Kasumi-1 (cell line): ENCODE results near the gene USF1.
A peak's percentile ranks its signal among the peaks of the same experiment; 100 is the strongest.
"Not testable (repeated sequence)": the region's sequence is repeated elsewhere in the genome, so short reads cannot be mapped to it uniquely, and the experiment has no call there.

Experiments used
- DNase-seq, 2 experiments: peaks; one replicate each; lab custom pipeline; 2025; lab: John Stamatoyannopoulos, UW

USF1 gene

DNA sequence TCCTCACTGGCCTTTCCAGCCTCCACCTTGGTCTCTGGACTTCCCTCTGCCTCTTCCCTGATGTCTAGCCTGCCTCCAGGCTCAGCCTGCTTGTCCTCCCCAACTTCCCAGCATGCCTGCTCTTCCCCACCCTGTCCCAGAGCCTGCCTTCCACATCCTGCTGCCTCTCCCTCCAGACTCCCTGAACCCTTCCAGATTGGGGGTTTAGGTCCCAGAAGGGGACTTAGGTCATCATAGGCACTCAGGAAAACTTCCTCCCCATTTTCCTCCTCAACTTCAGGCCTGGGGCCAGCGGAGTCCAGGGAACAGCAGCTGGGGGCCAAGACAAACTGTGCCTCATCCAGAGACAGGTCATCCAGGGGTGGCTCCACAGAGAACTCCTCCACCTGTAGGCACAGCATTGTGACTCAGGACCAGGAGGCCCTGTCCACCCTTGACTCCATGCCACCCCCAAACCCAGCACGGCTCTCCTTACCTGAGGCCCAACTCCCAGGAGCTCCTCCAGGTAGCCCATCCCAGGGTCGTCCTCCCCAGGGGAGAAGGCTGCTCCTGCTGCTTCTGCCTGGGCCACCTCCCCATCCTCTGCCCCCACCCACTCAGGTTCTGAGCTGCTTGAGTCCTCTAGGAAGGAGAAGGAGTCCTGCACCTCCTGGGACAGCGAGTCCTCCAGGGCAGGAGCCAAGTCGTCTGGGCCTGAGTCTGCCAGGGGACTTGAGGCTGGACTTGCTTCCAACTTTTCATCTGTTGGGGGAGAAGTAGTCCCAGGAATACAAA, 3.4 kb upstream of the USF1 start:
- no peak for DNase-seq

DNA sequence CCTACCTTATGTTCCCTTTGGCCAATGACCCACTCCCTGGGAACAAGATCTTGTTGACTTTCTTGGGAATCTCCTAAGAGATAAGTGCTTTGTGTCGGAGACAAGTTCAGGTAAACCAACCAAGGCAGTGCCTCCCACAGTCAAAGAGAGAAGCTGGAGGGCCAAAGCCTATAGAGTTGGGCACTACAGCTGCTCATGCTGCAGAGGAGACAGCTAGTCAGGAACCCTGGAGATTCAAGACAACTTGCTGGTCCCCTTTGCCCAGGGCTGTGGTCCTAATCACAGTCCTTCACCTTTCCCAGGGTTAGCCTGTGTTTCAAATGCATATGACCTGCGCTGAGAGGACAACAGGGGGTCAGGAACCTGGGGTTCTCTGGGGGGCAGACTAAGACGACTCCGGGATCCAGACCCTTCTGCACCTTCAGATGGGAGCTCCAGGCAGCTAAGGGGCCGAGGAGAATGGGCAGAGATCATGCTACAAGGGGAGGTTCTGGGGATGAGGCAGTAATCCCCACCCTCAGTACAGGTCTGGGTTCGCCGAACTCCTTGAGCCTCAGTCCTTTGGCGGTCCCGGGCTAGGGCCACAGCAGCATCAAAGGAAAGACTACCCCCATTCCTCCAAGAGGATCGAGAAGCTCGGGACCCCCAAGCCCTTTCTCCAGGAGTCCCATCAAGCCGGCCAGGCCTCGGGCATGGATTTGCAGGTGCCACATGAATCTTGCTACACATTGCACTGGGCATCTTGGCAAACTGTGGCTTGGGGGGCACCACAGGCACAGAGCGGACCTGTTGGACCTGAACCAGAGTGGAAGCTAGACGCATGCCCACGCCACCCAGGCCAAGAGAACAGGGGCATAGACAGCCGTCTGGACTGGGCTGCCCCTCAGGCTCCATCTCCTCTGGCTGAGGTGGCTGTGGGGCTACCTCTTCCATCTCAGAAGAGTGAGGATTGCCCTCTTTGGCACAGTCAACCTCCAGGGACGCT, 2.0 kb upstream of the USF1 start:
- no peak for DNase-seq

DNA sequence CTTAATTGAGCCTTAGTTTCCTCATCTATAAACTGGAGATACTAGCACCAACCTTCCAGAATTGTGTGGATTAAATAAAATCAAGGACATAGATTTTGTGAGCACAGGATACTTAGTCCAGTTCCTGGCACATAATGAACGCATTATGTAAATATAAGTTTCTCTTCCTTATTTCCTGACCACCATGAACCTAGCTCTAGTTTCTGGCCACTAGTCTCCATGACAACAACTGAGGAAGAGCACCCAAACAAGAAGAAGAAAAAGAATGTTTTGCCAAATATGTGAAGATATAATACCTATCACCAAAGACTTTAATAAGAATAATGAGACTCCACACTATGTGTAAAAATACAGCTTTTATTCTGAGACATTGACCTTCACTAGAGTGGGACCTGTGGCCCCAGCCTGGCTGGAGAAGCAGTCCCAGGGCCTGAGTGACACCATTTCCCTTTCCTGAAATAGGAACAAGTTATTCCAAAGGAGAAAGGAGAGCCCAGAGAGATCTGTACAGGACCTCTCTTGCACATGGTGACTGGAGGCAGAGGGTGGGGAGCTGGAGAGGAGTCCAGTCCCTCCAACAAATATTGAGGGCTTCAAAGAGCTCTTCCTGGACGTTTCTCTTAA, 940 bp upstream of the USF1 start:
- DNase-seq: peak in 1 of 2 experiments; percentile 11

DNA sequence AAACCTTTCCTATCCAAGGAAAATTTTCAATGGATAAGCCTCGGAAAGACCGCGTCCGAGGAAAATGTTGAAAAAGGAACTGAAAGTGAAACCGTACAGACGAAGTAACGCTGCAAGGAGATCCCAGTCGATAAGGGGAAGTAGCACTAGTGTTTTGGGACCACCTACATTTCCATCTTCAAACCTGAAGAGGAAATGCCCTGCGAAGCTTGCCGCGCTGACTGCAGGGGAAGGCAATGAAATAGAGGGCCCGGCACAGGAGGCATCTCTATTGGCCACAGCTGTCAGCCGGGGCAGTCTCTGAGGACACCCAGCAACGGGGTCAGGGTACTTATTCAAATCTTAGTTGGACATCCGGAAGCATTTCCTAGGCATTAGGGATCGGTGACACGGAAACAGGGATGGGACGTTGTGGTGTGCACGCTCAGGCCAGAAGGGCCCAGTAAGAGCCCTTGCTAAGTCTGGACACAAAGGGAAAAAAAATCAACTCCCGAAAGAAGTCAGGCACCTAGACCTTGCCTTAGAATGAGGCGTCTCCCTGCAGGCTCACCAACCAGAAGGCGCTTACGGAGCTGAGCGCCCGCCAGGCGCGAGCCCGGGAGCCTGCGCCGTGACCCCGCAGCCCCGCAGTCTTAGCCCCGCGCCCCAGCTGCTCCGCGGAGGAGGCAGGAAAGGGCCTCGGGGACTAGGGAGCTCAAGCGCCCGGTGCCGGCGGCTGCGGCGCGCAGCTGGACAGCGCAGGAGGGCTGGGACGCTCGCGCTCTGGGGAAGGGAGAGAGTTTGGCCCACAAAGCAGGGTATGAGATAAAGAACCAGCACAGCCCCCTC, 655 bp downstream of the USF1 start:
- DNase-seq: peak; percentile 96 to 97

DNA sequence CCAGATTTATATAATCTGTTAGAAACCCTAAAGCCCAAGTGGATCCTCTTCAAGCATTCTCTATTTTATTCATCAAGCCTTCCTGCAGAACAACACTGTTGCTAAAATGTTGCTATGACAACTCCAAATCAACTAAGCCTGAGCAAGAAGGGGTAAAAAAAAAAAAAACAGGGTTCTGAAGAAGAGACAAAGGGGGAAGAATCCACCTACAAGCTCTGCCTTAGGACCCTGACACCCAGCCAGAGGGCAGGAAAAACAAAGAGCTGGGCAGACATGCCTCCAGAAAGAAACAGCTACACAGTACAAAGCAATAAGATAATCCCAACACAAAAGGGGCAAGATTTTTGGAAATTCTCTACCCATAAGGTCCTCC, 1.3 kb downstream of the USF1 start:
- no peak for DNase-seq

DNA sequence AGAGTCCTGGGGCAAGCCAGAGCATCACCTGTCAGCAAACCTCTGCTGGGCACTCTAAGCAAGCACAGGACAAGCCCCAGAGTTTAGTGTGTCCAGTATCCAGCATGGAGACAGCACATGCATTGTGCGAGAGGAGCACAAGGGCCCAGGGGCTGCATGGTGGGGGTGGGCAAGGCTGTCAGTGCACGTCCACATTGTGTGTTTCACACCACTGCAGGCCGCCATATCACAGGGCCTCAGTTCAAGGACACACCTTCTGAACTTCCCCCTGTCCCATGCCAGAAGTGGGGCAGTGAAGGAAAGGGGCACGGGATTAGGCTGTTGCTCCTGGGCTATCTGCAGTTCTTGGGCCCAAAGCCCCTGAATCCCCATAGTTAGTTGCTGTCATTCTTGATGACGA, 6.2 kb downstream of the USF1 start:
- no peak for DNase-seq

DNA sequence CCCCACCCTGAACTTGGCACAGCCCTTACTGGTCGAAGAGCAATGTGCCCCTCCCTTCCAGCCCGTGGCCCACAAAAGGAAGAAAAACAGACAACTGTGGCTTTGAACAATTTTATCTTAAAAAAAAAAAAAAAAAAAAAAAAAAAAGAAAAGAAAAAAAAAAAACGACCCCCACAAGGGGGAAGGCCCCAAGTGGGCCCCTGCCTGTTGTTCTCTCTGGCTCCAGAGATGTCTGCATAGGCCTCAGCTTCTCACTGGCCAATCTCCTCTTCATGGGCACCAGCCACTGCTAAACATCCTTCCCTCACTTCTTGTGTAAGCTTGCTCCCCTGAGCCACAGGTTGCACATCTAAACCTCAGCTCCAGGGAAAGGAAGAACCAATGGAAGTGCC, 6.6 kb downstream of the USF1 start:
- no peak for DNase-seq

DNA sequence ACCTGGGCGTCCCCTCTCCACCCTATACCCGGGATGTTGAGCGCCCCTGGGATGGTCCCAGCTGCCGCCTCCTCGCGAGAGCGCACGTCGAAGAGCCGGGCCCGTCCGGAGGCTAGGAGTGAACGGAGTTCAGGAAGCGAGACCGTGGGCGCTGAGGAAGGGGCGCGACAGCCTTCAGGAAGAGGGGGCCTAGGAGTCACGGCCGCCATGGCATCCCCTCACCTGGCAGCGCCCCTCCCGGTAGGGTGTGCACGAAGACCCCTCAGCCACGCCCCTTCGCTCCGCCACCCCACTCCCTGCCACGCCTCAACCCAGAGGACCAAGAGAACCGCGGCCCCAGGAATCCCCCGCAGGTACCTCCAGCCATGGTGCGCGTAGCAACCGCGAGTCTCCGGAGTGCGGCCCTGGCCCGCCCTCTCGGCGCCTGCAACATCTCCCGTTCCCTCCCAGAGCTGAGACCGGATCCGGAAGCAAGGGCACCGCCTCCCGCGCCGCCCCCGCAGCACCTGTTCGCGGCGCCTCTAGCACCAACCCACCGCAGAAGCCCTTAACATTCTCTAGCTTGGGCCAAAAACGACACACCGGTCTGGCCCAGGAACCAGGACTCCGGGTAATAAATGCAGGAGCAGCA, 7.1 kb downstream of the USF1 start, which contains the start of gene TSTD1:
TSTD1 (minus strand) TSS at position 442 of the 631 bp plus-strand sequence; CDS start at position 367, 75 bp downstream.
- DNase-seq: peak; percentile 73 to 79

DNA sequence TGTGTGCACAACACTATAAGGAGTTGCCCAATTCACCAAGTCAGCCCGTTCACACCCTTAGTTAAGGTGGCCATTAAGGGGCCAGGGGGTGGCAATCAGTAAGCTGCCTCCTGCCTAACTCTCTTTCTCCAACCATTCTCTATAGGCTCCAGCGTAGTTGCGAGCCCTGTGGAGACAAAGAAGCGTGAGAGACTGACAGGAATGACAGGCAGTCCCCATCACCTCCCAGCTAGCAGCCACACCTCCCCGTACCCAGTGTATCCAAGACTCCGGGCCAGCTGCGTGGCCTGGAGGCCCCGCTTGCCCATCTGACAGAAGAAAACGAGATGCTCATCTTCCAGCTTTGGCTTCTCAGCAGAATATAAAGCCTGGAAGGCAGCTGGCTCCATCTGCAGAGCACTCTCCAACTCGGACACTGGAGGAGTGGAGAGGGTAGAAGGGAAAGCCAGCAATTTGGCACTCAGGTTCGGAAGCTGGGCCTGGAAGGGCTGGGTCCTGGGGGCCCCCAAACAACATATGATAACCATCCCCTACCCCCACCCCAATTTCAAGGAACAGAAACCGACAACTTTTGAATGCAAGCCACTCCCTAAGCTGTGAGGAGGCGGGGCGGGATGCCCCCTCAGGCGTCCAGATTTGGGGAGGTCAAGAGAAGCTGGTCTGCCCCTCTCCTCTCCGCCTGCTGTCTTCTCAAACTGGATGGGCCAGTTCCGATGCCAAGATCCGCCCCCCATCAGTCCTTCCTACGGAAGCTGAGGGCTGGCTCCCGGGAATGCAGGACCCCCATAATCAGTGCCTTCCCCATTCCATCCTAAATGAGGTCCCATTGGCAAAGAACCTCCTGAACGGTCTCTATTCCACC, 7.9 kb downstream of the USF1 start:
- DNase-seq: no peak

DNA sequence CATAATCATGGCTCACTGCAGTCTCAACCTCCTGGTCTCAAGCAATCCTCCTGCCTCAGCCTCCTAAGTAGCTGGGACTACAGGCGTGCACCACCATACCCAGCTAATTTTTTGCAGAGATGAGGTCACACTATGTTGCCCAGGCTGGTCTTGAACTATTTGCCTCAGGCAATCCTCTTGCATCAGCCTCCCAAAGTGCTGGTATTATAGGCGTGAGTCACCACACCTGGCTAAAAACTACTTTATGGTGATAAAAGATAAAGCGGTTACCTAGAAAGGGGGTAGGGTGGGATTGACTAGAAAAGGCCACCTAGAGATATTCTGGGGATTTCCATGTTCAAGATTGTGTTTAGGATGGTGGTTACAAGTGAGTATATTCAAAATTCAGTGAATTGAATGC, 12.0 kb downstream of the USF1 start:
- no peak for DNase-seq

DNA sequence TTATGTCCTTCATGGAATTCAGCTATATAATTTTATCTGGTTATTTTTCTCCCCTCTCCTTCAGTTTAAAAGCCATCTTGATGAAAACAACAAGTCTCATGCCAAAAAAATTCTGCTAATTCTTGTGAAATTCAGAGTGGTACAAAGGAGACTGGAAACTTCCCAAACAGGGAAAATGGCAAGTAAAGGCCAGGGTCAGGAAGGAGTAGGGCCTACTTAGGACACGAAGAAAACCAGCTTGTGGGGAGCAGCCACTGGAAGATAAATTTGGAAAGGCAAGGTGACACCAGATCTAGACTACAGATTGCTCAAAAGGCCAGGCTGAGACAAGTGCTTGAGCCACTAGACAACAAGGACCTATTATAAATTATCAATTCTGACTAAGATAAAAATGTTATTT, 13.4 kb downstream of the USF1 start:
- DNase-seq: no peak

DNA sequence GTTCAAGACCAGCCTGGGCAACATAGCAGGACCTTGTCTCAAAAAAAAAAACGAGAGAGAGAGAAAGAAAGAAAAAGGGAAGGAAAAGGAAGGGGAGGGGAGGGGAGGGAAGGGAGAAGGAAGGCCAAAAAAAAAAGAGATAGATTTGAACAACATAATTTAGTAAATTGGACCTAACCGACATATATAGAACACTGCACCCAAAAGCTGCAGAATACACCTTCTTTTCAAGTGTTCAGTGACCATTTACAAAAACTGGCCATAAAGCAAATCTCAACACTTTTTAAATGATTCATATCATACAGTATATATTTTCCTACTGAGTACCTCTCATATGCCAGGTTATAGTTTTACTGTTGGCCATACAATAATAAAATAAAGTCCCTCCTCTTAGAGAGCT, 13.9 kb downstream of the USF1 start:
- no peak for DNase-seq

DNA sequence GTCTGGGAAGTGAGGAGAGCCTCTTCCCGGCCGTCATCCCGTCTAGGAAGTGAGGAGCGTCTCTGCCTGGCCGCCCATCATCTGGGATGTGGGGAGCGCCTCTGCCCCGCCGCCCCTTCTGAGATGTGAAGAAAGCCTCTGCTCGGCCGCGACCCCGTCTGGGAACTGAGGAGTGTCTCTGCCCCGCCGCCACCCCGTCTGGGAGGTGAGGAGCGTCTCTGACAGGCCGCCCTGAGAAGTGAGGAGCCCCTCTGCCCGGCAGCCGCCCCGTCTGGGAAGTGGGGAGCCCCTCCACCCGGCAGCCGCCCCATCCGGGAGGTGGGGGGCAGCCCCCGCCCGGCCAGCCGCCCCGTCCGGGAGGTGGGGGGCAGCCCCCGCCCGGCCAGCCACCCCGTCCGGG, 16.3 kb downstream of the USF1 start:
- not testable (repeated sequence) for DNase-seq

DNA sequence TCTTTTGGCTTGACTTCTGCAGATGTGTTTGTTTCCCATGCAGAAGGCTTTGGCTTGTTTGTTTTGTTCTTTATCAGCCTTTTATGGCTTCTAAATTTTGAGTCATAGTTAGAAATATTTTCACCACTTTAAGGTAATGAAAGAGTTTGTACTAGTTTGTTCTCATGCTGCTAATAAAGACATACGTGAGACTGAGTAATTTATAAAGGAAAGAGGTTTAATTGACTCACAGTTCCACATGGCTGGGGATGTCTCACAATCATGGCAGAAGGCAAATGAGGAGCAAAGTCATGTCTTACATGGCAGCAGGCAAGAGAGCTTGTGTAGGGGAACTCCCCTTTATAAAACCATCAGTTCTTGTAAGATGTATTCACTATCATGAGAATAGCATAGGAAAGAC, 18.8 kb downstream of the USF1 start:
- not testable (repeated sequence) for DNase-seq

DNA sequence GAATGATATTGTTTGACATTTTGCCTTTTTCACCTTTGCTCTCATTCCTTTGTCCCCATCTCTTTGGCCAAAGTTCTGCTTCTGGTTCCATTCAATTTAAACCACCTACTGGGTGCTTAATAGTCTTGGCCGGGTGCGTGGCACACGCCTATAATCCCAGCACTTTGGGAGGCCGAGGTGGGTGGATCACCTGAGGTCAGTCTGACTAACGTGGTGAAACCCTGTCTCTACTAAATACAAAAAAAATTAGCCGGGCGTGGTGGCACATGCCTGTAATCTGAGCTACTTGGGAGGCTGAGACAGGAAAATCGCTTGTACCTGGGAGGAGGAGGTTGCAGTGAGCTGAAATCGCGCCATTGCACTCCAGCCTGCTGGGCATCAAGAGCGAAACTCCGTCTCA, 23.3 kb downstream of the USF1 start:
- DNase-seq: not testable (repeated sequence)

DNA sequence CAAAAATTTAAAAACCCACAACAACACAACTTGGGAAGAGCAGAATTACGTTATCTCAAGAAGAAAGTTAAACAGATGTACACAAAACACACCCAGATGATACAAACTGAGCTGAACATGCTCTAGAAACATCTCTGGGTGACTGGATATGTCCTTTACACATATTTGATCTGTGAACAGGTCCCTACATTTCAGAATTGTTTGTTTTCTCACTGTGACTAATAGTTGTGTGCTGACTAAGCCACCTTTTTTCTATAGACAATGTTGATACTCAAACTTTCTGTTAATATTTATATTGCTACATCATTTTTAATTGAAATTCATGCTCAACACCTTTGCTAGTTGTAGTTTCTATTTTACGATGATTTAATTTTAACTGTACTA, 23.8 kb downstream of the USF1 start:
- no peak for DNase-seq

DNA sequence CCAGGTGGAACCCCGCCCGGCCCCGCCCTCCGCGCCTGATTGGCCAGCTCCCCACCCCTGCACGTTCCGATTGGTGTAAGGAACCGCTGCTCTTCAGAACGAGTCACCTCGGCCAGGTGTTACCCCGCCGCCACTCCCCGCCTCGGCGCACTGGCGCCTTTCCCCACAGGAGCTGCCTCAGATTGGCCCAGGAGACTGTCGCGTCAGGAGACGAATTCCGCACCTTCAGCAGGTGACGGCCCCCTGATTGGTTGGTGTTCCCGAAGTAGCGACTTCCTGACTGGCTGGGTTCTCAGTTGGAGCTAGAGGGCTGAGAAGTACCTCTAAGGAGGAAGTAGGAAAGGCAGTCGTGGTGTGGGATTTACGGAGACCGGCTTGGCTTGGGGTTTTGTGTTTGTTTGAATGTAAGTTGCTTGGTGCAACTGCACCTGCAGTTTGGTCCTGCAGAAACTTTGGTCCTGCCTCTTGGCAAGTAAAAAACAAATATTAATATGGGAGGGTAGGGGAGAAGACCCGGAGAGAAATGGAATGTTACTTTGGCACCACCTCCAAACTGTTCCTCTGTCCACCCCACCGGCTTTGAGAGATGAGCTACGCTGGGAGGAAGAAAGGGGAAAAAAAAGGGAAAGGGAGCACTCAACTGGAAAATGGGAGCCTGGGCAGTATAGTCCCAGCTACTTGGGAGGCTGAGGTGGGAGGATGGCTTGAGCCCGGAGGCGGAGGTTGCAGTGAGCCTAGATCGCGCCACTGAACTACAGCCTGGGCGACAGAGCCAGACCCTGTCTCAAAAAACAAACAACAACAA, 24.4 kb downstream of the USF1 start:
- DNase-seq: peak; percentile 93 to 94

DNA sequence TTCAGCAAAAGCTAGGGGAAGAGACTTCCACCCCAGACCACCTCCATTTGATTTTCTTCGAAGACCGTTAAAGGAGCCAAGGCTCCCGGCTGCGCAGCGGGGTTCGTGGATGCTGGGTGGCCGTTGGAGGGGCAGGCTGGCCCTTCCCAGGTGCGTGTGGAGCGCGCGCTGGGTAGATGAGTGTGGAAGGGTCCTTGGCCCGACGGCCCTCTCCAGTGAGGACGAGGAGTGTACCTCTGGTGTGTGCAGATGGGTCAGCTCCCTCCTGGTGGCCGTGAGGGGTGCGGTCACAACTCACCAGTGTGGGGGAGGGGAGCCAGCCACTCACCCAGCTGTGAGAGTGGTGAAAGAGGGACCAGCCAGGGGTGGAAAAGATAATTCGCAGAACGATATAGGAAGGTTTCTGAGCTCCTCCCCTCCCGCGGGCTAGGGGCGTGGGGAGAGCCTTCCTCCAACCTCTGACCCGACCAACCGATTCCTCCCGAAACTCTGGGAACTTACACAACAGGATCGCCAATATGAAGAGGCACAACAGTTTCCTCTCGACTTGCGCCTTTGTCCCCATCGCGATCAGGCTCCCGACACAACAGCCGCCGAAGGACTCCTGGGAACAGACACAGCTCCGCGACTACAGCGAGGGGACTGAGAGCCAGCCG, 25.1 kb downstream of the USF1 start, which contains the start of gene F11R:
F11R (minus strand) TSS at position 644 of the 656 bp plus-strand sequence; CDS start at position 565, 79 bp downstream.
- DNase-seq: peak; percentile 78 to 81
